ENCODE data around the gene PRICKLE2.

DNA sequence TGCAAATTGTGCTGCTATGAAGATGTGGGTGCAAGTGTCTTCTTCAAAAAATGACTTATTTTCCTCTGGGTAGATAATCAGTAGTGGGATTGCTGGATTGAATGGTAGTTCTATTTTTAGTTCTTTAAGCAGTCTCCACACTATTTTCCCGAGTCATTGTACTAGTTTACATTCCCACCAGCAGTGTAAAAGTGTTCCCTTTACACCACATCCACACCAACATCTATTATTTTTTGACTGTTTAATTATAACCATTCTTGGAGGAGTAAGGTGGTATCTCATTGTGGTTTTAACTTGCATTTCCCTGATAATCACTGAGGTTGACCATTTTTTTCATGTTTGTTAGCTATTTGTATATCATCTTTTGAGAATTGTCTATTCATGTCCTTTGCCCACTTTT lies 182.3 kb downstream of the PRICKLE2 start:
- TF ChIP-seq, protein P1, sequence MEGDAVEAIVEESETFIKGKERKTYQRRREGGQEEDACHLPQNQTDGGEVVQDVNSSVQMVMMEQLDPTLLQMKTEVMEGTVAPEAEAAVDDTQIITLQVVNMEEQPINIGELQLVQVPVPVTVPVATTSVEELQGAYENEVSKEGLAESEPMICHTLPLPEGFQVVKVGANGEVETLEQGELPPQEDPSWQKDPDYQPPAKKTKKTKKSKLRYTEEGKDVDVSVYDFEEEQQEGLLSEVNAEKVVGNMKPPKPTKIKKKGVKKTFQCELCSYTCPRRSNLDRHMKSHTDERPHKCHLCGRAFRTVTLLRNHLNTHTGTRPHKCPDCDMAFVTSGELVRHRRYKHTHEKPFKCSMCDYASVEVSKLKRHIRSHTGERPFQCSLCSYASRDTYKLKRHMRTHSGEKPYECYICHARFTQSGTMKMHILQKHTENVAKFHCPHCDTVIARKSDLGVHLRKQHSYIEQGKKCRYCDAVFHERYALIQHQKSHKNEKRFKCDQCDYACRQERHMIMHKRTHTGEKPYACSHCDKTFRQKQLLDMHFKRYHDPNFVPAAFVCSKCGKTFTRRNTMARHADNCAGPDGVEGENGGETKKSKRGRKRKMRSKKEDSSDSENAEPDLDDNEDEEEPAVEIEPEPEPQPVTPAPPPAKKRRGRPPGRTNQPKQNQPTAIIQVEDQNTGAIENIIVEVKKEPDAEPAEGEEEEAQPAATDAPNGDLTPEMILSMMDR (IDR thresholded peaks at IDR 0.05), result no peak
- TF ChIP-seq TCF7L2 (IDR thresholded peaks at IDR 0.05; ENCODE audit: low read depth, low read length), result no peak
- no peak for TF ChIP-seq POLR2AphosphoS5 (IDR thresholded peaks at IDR 0.05; ENCODE audit: low read depth, low read length)
- TF ChIP-seq SIN3A (IDR thresholded peaks at IDR 0.05; ENCODE audit: borderline replicate concordance, insufficient read depth, low read depth, low read length), result no peak
- TF ChIP-seq, protein P2, sequence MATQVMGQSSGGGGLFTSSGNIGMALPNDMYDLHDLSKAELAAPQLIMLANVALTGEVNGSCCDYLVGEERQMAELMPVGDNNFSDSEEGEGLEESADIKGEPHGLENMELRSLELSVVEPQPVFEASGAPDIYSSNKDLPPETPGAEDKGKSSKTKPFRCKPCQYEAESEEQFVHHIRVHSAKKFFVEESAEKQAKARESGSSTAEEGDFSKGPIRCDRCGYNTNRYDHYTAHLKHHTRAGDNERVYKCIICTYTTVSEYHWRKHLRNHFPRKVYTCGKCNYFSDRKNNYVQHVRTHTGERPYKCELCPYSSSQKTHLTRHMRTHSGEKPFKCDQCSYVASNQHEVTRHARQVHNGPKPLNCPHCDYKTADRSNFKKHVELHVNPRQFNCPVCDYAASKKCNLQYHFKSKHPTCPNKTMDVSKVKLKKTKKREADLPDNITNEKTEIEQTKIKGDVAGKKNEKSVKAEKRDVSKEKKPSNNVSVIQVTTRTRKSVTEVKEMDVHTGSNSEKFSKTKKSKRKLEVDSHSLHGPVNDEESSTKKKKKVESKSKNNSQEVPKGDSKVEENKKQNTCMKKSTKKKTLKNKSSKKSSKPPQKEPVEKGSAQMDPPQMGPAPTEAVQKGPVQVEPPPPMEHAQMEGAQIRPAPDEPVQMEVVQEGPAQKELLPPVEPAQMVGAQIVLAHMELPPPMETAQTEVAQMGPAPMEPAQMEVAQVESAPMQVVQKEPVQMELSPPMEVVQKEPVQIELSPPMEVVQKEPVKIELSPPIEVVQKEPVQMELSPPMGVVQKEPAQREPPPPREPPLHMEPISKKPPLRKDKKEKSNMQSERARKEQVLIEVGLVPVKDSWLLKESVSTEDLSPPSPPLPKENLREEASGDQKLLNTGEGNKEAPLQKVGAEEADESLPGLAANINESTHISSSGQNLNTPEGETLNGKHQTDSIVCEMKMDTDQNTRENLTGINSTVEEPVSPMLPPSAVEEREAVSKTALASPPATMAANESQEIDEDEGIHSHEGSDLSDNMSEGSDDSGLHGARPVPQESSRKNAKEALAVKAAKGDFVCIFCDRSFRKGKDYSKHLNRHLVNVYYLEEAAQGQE (IDR thresholded peaks at IDR 0.05; ENCODE audit: insufficient read depth in 1 of 2, low read depth in 2 of 2, low read length in 1 of 2), result no peak
